Ascending aorta (tissue), 2 donors: ENCODE measurements around the gene PRR4. TPM values are rescaled to one million over a fixed set of nuclear protein-coding genes. Genes with fewer than 3 reads are reported as not detected.

Experiments
- DNase-seq, 2 donors: peaks; one replicate each; pipeline ENCODE4 v3.0.0-alpha.2; 2019; ENCODE audit warnings: low spot score in 2 of 2
- H3K27ac ChIP-seq, 2 donors: fragments of 200-600 bp; sonication (generic); one replicate each; pipeline ENCODE4 v1.5.1; 2016 to 2017; ENCODE audit warnings: mild to moderate bottlenecking in 1 of 2
- H3K27me3 ChIP-seq: fragments of 200-600 bp; sonication (generic); one replicate; pipeline ENCODE4 v1.5.1; 2017
- H3K36me3 ChIP-seq, 2 donors: fragments of 200-600 bp; sonication (generic); one replicate each; pipeline ENCODE4 v1.5.1; 2016
- H3K4me1 ChIP-seq, 2 donors: fragments of 200-600 bp; sonication (generic); one replicate each; pipeline ENCODE4 v1.5.1; 2016 to 2017; ENCODE audit warnings: mild to moderate bottlenecking in 1 of 2
- H3K4me3 ChIP-seq, 2 donors: fragments of 200-600 bp; sonication (generic); one replicate each; pipeline ENCODE4 v1.5.1; 2016 to 2017; ENCODE audit warnings: mild to moderate bottlenecking in 1 of 2
- H3K9me3 ChIP-seq, 2 donors: fragments of 200-600 bp; sonication (generic); one replicate each; pipeline ENCODE4 v1.5.1; 2016
- intact Hi-C: fragments of 100-400 bp; cut with DNase I; formaldehyde crosslinking; loops from one replicate; pipeline ENCODE4 v1.15.1; 2023
- total RNA-seq: library from RNA; depleted of rRNA; stranded (reverse); fragments of >200 nt; gene quantifications from one replicate; pipeline ENCODE4 v1.1.0, GENCODE V29; 2016
- TF ChIP-seq, protein P1 (sequence below), 3 experiments: fragments of 200-600 bp in 2 of 3; fragments of 450-650 bp in 1 of 3; sonication (generic) in 2 of 3; IDR thresholded peaks; one replicate each; pipeline ENCODE4 v1.5.1; 2016 to 2019; ENCODE audit warnings: antibody characterized with exemption in 3 of 3, mild to moderate bottlenecking in 1 of 3, moderate library complexity in 1 of 3

The PRR4 gene
- total RNA-seq, 1 donor from 2014 or later, result not detected

DNA sequence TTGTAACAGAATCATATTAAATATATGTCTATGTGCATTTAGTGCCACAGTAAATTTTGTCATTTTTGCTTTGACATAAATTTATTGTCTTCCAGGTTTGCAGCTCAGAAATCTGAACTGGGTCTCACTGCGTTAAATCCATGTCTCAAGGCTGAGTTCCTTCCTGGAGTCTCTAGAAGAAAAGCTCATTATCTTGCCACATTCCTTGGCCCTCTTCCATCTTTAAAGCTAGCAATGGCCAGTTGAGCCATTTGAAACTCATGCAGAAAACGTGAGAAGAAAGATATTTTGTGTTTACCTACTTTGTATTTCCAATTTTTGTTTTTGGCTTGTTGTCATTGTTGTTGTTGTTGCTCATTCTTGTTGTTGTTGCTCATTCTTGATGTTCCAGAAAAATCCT, 24.1 kb upstream of the PRR4 start:
- peaks cover 0 to 8% of the 10 kb centered on the region in 2 donors for H3K9me3 ChIP-seq
- no peak overlapping the region for H3K27ac ChIP-seq
- H3K4me1 ChIP-seq, result no peaks in the 10 kb centered on the region
- H3K4me3 ChIP-seq, result no peak overlapping the region
- H3K27me3 ChIP-seq, result no peaks in the 10 kb centered on the region
- no peak for DNase-seq
- intact Hi-C loops, result no loop called here
- H3K36me3 ChIP-seq, result peaks cover 0 to 16% of the 10 kb centered on the region in 2 donors
- TF ChIP-seq, protein P1, sequence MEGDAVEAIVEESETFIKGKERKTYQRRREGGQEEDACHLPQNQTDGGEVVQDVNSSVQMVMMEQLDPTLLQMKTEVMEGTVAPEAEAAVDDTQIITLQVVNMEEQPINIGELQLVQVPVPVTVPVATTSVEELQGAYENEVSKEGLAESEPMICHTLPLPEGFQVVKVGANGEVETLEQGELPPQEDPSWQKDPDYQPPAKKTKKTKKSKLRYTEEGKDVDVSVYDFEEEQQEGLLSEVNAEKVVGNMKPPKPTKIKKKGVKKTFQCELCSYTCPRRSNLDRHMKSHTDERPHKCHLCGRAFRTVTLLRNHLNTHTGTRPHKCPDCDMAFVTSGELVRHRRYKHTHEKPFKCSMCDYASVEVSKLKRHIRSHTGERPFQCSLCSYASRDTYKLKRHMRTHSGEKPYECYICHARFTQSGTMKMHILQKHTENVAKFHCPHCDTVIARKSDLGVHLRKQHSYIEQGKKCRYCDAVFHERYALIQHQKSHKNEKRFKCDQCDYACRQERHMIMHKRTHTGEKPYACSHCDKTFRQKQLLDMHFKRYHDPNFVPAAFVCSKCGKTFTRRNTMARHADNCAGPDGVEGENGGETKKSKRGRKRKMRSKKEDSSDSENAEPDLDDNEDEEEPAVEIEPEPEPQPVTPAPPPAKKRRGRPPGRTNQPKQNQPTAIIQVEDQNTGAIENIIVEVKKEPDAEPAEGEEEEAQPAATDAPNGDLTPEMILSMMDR (IDR thresholded peaks at IDR 0.05), result no peak

DNA sequence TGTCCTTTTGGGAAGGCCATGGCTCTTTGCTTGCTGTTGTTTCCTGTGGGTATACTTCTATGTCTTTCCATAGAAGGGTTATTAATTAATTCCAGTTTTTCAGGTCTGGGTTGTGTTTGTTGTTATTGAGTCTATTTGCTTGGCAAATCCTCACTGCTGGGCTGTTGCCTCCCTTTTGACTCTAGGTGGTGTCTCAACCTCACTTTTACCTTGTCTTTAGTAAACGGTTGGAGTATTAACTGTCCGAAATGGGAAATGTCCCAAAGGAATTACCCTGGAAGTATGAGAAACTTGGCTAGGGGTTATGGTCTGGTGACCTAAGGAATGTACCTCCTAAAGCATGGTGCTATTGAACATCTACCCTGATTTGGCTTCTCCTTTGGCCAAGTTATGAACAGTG, 18.1 kb upstream of the PRR4 start:
- DNase-seq, result no peak
- Histone ChIP-seq H3K4me3 (no peak overlapping the region), H3K27ac (no peak overlapping the region), H3K36me3 (no peaks in the 10 kb centered on the region), H3K4me1 (no peaks in the 10 kb centered on the region), H3K27me3 (no peaks in the 10 kb centered on the region), H3K9me3 (peaks cover 0 to 20% of the 10 kb centered on the region in 2 donors)
- TF ChIP-seq, protein P1 (IDR thresholded peaks at IDR 0.05), result no peak
- intact Hi-C loops, result no loop called here

DNA sequence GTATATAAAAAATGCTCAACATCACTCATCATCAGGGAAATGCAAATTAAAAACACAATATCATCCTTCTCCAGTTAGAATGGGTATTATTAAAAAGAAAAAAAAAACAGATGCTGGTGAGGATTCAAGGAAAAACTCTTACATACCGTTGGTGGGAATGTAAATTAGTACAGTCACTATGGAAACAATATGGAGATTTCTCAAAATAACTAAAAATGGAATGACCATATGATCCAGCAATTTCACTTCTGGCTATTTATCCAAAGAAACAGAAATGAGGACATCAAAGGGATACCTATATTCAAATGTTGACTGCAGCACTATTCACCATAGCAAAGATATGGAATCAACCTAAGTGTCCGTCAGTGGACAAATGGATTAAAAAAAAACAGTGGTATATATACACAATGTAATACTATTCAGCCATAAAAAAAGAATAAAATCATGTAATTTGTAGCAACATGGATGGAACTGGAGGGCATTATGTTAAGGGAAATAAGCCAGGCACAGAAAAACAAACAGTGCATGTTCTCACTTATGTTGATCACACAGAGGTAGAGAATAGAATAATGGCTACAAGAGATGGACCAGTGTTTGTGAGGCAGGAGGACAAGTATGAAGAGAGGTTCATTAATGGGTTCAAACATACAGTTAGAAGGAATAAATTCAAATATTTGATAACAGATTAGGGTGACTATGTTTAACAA, 14.4 kb upstream of the PRR4 start:
- Histone ChIP-seq H3K36me3 (peaks cover 0 to 7% of the 10 kb centered on the region in 2 donors), H3K4me3 (no peak overlapping the region), H3K9me3 (peaks cover 0 to 29% of the 10 kb centered on the region in 2 donors), H3K4me1 (no peaks in the 10 kb centered on the region), H3K27me3 (no peaks in the 10 kb centered on the region), H3K27ac (no peak overlapping the region)
- intact Hi-C loops, result no loop called here
- DNase-seq, result no peak
- TF ChIP-seq, protein P1 (IDR thresholded peaks at IDR 0.05), result no peak

DNA sequence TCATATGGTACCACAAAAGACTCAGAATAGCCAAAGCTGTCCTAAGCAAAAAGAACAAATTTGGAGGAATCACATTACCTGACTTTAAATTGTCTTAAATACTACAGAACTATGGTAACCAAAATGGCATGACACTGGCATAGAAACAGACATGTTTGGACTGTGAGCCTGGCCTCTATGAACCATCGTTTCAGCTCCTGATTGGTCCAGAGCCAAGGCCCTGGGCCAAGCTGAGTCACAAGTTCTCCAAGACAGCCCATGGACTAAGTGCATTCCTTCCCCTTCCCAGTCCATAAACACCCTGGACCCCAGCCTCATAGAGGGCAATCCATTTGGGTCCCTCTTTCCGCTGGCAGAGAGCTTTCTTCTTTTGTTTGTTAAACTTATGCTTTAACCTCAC, 12.1 kb upstream of the PRR4 start:
- H3K4me1 ChIP-seq, result no peaks in the 10 kb centered on the region
- intact Hi-C loops, result no loop called here
- H3K9me3 ChIP-seq, result peaks cover 0 to 42% of the 10 kb centered on the region in 2 donors
- no peak for DNase-seq
- H3K27ac ChIP-seq, result no peak overlapping the region
- no peaks in the 10 kb centered on the region for H3K27me3 ChIP-seq
- H3K4me3 ChIP-seq, result no peak overlapping the region
- peaks cover 0 to 13% of the 10 kb centered on the region in 2 donors for H3K36me3 ChIP-seq
- TF ChIP-seq, protein P1 (IDR thresholded peaks at IDR 0.05), result no peak

DNA sequence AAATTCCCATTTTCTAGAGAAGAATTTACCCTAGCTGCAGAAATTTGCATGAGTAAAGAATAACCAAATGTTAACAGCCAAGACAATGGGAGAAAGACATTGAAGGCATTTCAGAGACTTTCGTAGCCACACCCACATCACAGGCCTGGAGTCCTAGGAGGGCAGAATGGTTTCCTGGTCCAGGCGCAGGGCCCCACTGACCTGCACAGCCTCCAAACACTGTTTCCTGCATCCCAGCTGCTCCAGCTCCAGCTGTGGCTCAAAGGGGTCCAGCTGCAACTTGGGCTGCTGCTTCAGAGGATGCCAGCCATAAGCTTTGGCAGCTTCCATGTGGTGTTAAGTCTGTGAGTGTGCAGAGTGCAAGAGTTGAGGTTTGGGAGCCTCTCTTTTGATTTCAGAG, 6.5 kb upstream of the PRR4 start:
- no peaks in the 10 kb centered on the region for H3K27me3 ChIP-seq
- DNase-seq, result no peak
- H3K27ac ChIP-seq, result no peak overlapping the region
- intact Hi-C loops, result no loop called here
- H3K4me3 ChIP-seq, result no peak overlapping the region
- peaks cover 0 to 21% of the 10 kb centered on the region in 2 donors for H3K36me3 ChIP-seq
- no peaks in the 10 kb centered on the region for H3K4me1 ChIP-seq
- TF ChIP-seq, protein P1 (IDR thresholded peaks at IDR 0.05), result no peak
- H3K9me3 ChIP-seq, result peaks cover 0 to 18% of the 10 kb centered on the region in 2 donors
